Fibroblast of skin of back (primary cell): ENCODE results near the gene RNF38. TPM values are rescaled to one million over a fixed set of nuclear protein-coding genes. Genes with fewer than 3 reads are reported as not detected.
"Not testable (repeated sequence)": the region's sequence is repeated elsewhere in the genome, so short reads cannot be mapped to it uniquely, and the experiment has no call there.

Experiments used
- DNase-seq: peaks from one replicate; pipeline ENCODE4 v3.0.0-alpha.2; 2013
- polyA plus RNA-seq, 2 experiments: library from polyadenylated mRNA; unstranded; fragments of 120-200 nt; gene quantifications; one replicate each; pipeline ENCODE4 v1.2.1, GENCODE V29; 2013; ENCODE audit not compliant: insufficient read length in 2 of 2

The RNF38 gene
- polyA plus RNA-seq (2013, experiment 1 of 2; ENCODE audit: insufficient read length), result 11.5 TPM
- polyA plus RNA-seq (2013, experiment 2 of 2; ENCODE audit: insufficient read length), result 11.6 TPM

- no peak for DNase-seq
These were observed at the start of gene RNF38 for GRCh38 chr9:36399980-36400331. TSS of gene RNF38 (minus strand) at chr9:36400269. CDS start at chr9:36400108, 161 bp downstream.

- DNase-seq, result not testable (repeated sequence)
These were observed 48.5 kb upstream of the RNF38 start for GRCh38 chr9:36448555-36448954.

GRCh38 chr9:36448017-36448416 lies 47.9 kb upstream of the RNF38 start:
- no peak for DNase-seq

- DNase-seq, result not testable (repeated sequence)
These were observed 46.6 kb upstream of the RNF38 start for GRCh38 chr9:36446678-36447077.

GRCh38 chr9:36445800-36446361 lies 45.8 kb upstream of the RNF38 start:
- DNase-seq, result no peak

- DNase-seq, result no peak
These were observed 44.1 kb upstream of the RNF38 start for GRCh38 chr9:36444203-36444602.

- no peak for DNase-seq
These were observed 43.5 kb upstream of the RNF38 start for GRCh38 chr9:36443581-36443980.

GRCh38 chr9:36442710-36443109 lies 42.6 kb upstream of the RNF38 start:
- DNase-seq, result no peak

- peak; percentile 5 for DNase-seq
These were observed 41.9 kb upstream of the RNF38 start for GRCh38 chr9:36441966-36442365.

- no peak for DNase-seq
These were observed 38.6 kb upstream of the RNF38 start for GRCh38 chr9:36438536-36439236.

- DNase-seq, result no peak
These were observed 37.7 kb upstream of the RNF38 start for GRCh38 chr9:36437790-36438189.

GRCh38 chr9:36436909-36437308 lies 36.8 kb upstream of the RNF38 start:
- DNase-seq, result no peak

GRCh38 chr9:36433386-36433785 lies 33.3 kb upstream of the RNF38 start:
- DNase-seq, result no peak

GRCh38 chr9:36431078-36431477 lies 31.0 kb upstream of the RNF38 start:
- DNase-seq, result no peak

GRCh38 chr9:36426945-36427344 lies 26.9 kb upstream of the RNF38 start:
- no peak for DNase-seq

- no peak for DNase-seq
These were observed 26.3 kb upstream of the RNF38 start for GRCh38 chr9:36426348-36426747.

- DNase-seq, result no peak
These were observed 24.4 kb upstream of the RNF38 start for GRCh38 chr9:36424289-36425055.

GRCh38 chr9:36423206-36423605 lies 23.1 kb upstream of the RNF38 start:
- no peak for DNase-seq

- DNase-seq, result no peak
These were observed 16.8 kb upstream of the RNF38 start for GRCh38 chr9:36416890-36417289.

GRCh38 chr9:36415822-36416525 lies 15.9 kb upstream of the RNF38 start:
- DNase-seq, result no peak

- not testable (repeated sequence) for DNase-seq
These were observed 11.3 kb upstream of the RNF38 start for GRCh38 chr9:36411410-36411809.

GRCh38 chr9:36409076-36409475 lies 9.0 kb upstream of the RNF38 start:
- DNase-seq, result not testable (repeated sequence)

- peak; percentile 52 for DNase-seq
These were observed 7.2 kb upstream of the RNF38 start for GRCh38 chr9:36407122-36407723.
